Measurements from ENCODE around the gene BOC. TPM values are rescaled to one million over a fixed set of nuclear protein-coding genes. Genes with fewer than 3 reads are reported as not detected.

Gene BOC
- total and polyA plus RNA-seq, 8 donors: 6.0 to 34.8 (median 27.4) TPM

DNA sequence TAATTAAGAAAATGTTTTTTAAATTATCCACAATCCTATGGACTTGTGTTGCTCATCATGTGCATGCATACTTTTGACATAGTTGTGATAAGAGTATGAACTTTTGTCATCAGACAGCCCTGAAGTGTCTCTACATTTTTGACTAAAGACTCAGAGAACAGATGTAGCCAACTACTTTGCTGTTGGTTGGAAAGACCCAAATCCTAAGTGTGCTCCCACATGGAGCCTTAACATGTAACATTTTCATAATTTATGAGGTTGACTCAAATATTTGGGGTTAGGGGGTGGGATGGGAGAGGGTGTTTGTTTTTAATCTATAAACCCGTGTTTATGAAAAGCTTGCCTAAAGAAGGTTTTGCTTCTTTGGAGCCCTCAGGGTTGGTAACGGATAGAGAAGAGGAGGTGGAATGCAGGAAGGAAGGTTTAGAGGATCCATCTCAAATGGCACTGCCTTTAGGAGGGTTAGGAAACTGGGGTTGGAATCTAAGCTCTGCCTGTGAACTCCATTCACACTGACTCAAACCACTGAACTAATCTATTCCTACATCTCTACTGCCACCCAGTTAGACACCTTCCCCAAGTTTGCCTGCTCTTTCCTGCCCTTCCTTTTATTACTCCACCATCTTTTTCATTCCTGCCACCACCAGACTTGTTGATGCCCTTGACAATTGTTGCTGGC lies 3.7 kb downstream of the BOC start:
- no peak for DNase-seq
- Histone ChIP-seq H3K36me3 (no peaks in the 10 kb centered on the region), H3K4me3 (no peak overlapping the region), H3K27ac (no peak overlapping the region), H3K27me3 (peaks cover 6 to 51% of the 10 kb centered on the region in 2 donors), H3K9me3 (no peaks in the 10 kb centered on the region), H3K4me1 (peaks cover 0 to 19% of the 10 kb centered on the region in 2 donors)
- TF ChIP-seq, protein P1, sequence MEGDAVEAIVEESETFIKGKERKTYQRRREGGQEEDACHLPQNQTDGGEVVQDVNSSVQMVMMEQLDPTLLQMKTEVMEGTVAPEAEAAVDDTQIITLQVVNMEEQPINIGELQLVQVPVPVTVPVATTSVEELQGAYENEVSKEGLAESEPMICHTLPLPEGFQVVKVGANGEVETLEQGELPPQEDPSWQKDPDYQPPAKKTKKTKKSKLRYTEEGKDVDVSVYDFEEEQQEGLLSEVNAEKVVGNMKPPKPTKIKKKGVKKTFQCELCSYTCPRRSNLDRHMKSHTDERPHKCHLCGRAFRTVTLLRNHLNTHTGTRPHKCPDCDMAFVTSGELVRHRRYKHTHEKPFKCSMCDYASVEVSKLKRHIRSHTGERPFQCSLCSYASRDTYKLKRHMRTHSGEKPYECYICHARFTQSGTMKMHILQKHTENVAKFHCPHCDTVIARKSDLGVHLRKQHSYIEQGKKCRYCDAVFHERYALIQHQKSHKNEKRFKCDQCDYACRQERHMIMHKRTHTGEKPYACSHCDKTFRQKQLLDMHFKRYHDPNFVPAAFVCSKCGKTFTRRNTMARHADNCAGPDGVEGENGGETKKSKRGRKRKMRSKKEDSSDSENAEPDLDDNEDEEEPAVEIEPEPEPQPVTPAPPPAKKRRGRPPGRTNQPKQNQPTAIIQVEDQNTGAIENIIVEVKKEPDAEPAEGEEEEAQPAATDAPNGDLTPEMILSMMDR (IDR thresholded peaks at IDR 0.05): no peak
- intact Hi-C loops (cut with DNase I): no loop called here
- no peak for ATAC-seq

DNA sequence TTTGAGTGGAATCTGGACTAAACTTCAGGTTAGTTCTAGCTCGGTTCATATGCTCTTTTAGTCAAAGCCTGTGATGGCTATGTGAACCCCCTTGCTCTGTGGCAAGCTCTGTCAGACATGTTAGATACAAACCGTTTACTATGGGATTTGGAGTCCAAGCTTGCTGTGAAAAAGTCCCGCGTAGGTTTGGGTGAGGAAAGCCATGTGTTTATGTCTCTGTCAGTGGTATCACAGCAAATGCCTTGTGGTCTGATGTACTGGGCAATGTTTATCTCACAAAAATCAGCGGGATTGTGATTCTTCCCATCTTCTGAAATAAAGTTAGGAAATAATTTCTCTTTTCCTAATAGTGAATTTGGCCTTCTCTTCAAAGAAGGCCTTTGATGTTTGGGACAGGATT lies 5.0 kb downstream of the BOC start:
- ATAC-seq (no peak), DNase-seq (no peak)
- TF ChIP-seq, protein P1 (IDR thresholded peaks at IDR 0.05): no peak
- H3K9me3 ChIP-seq: no peaks in the 10 kb centered on the region
- peaks cover 6 to 38% of the 10 kb centered on the region in 2 donors for H3K27me3 ChIP-seq
- no peak overlapping the region for H3K27ac ChIP-seq
- no peaks in the 10 kb centered on the region for H3K36me3 ChIP-seq
- peaks cover 0 to 14% of the 10 kb centered on the region in 2 donors for H3K4me1 ChIP-seq
- no peak overlapping the region for H3K4me3 ChIP-seq
- intact Hi-C loops (cut with DNase I): no loop called here

DNA sequence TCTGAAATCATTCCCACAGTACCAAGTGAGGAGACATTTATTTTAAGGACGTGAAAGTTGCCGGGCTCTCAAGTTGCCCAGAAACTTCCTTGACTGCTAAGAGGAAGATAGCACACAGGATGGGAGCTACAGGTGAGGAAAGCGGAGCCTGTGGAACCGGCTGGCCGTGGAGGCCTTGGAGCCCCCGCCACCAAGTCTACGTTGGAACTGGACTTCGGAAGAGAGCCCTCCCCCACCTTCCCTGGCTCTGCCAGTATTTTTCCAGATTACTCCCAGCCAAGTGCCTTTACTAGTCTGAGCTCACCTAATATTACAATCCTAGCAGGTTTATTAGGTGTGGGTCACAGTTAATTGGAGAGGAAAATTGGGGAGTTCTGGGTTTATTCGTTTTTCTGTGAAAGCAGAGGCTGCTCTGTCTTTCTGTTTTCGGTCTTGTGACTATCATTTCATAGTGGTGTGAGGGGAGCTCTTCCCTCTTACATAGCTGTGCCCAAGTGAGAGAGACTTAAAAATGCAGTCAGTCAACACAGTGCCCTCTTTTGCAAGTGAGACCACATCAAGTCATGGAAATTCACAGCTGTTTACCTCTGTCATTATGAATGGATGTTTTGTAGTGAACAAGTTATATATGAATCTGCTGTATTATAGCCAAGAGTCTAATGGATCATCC lies 6.8 kb downstream of the BOC start:
- H3K9me3 ChIP-seq: no peaks in the 10 kb centered on the region
- TF ChIP-seq, protein P1 (IDR thresholded peaks at IDR 0.05): no peak
- H3K36me3 ChIP-seq: no peaks in the 10 kb centered on the region
- intact Hi-C loops (cut with DNase I): no loop called here
- peaks cover 0 to 21% of the 10 kb centered on the region in 2 donors for H3K27me3 ChIP-seq
- H3K4me3 ChIP-seq: no peak overlapping the region
- ATAC-seq (no peak), DNase-seq (no peak)
- H3K27ac ChIP-seq: no peak overlapping the region
- no peaks in the 10 kb centered on the region for H3K4me1 ChIP-seq

DNA sequence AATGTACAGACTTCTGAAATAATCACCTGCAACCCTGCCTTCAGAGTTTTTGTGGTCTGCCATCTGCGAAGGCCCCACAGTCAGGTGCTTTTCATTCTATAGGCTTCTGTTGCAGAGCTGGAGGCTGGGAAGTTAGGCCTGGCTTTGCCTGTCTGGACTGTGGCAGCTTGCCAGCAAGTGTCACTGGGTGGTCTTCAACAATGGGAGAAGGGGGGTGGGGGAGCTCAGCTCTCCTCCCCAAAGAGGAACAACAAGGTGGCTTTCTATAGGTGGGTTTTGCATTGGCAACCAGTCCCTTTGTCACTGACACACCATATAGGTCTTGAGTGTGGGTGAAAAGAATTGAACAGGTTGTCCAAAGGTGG lies 7.3 kb downstream of the BOC start:
- Histone ChIP-seq H3K4me3 (no peak overlapping the region), H3K9me3 (no peaks in the 10 kb centered on the region), H3K36me3 (no peaks in the 10 kb centered on the region), H3K27ac (no peak overlapping the region), H3K27me3 (peaks cover 0 to 16% of the 10 kb centered on the region in 2 donors), H3K4me1 (no peaks in the 10 kb centered on the region)
- DNase-seq (no peak), ATAC-seq (no peak)
- intact Hi-C loops (cut with DNase I): no loop called here
- TF ChIP-seq, protein P1 (IDR thresholded peaks at IDR 0.05): no peak

DNA sequence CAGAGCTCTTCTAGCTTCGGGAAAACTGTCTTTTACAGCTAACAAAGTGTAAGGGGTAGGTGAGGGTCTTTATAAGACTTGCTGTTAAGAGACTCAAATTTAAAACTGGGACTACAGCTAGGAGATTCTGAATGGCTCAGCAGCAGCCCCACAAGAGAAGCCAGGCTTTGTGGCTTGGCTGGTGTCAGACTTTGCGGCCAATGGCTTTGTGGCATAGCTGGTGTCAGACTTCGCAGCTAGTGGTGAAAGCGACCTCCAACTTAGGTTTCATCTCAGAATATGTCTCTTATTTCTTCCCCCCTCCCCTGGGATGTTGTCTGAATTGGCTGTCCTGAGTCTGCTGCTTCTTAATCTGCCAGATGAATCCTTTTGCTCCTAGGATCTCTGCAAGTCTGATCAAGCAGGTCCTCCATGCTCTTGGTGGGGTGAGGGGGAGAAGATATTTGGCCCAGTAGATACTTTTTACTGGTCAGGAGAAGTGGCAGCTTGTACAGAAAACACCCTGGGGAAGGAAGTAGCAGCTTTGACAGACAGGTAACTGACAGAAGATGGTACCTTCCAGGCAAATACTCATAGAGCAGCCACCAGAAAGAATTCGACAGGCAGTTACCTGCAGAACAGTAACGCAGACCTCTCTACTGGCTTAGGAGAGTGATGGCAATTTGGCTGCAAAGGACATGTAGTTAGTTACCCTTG lies 8.4 kb downstream of the BOC start:
- no peak for ATAC-seq
- Histone ChIP-seq H3K4me3 (no peak overlapping the region), H3K36me3 (no peaks in the 10 kb centered on the region), H3K27me3 (peaks cover 0 to 6% of the 10 kb centered on the region in 2 donors), H3K27ac (no peak overlapping the region), H3K4me1 (no peaks in the 10 kb centered on the region), H3K9me3 (no peaks in the 10 kb centered on the region)
- no peak for DNase-seq
- TF ChIP-seq, protein P1 (IDR thresholded peaks at IDR 0.05): no peak
- intact Hi-C loops (cut with DNase I): no loop called here

Data from left lung (tissue), 10 donors.